Activated naive CD8-positive, alpha-beta T cell (primary cell): ENCODE measurements around the gene CSF2.

Experiments
- H3K27ac Mint-ChIP-seq: one replicate; pipeline ENCODE4 v1.8.0; 2021; ENCODE audit warnings: mixed read lengths
- H3K27me3 Mint-ChIP-seq: one replicate; pipeline ENCODE4 v1.8.0; 2021; ENCODE audit warnings: mixed read lengths
- H3K36me3 Mint-ChIP-seq: one replicate; pipeline ENCODE4 v1.8.0; 2021; ENCODE audit warnings: mixed read lengths
- H3K4me1 Mint-ChIP-seq: one replicate; pipeline ENCODE4 v1.8.0; 2021; ENCODE audit warnings: low read depth, mixed read lengths
- H3K4me3 Mint-ChIP-seq: one replicate; pipeline ENCODE4 v1.8.0; 2021; ENCODE audit warnings: mild to moderate bottlenecking, mixed read lengths
- H3K9me3 Mint-ChIP-seq: one replicate; pipeline ENCODE4 v1.8.0; 2021; ENCODE audit warnings: low read depth, mixed read lengths

Gene CSF2

DNA sequence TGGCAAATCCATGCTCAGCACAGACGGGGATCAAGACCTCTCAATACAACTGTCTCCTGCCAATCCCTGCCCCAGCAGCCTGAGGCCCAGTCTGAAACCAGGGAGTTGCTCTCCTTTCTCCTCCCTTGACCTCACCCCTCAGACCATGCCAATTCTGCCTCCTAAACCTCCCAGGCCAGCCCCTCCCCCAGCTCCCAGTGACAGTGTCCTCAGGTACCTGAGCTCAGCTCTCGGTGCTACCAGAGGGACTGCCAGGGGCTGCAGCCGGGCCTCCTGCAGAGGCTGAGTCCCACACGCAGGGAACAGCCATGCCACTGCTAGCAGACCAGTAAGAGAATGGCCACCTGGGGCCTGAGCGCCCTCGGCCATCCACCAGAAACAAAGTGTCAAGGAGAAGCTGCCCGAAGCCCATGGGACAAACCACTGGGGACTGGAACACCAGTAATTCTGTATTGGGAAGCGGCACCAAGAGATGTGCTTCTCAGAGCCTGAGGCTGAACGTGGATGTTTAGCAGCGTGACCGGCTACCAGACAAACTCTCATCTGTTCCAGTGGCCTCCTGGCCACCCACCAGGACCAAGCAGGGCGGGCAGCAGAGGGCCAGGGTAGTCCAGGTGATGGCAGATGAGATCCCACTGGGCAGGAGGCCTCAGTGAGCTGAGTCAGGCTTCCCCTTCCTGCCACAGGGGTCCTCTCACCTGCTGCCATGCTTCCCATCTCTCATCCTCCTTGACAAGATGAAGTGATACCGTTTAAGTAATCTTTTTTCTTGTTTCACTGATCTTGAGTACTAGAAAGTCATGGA, 13.7 kb upstream of the CSF2 start:
- no peak overlapping the region for H3K27ac Mint-ChIP-seq
- peaks cover 41% of the 10 kb centered on the region for H3K4me1 Mint-ChIP-seq

DNA sequence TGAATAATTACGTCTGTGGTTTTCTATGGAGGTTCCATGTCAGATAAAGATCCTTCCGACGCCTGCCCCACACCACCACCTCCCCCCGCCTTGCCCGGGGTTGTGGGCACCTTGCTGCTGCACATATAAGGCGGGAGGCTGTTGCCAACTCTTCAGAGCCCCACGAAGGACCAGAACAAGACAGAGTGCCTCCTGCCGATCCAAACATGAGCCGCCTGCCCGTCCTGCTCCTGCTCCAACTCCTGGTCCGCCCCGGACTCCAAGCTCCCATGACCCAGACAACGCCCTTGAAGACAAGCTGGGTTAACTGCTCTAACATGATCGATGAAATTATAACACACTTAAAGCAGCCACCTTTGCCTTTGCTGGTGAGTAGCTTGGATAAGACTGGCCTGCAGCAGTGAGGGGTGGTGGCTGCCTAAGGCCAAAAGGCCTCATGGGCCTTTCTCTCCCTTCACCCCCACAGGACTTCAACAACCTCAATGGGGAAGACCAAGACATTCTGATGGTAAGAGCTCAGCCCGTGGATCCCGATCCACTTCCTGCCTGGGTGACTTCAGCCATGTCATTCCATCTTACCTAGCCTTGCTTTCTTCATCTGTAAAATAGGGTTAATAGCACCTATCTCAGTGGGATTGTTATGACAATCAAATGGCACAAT, 13.0 kb upstream of the CSF2 start, which contains the start of gene IL3:
TSS of gene IL3 (plus strand) at position 155 of the 661 bp plus-strand sequence. CDS start at position 207, 52 bp downstream.
- no peaks in the 10 kb centered on the region for H3K36me3 Mint-ChIP-seq
- H3K4me3 Mint-ChIP-seq, result peak within 1 kb of the TSS; percentile 7
- H3K27me3 Mint-ChIP-seq, result no peaks in the 10 kb centered on the region
- H3K27ac Mint-ChIP-seq, result no peak within 1 kb of the TSS
- H3K9me3 Mint-ChIP-seq, result no peaks in the 10 kb centered on the region
- peaks cover 40% of the 10 kb centered on the region for H3K4me1 Mint-ChIP-seq

More for the DNA sequence above, 13.7 kb upstream of the CSF2 start:
- Mint-ChIP-seq H3K27me3 (no peaks in the 10 kb centered on the region), H3K9me3 (no peaks in the 10 kb centered on the region), H3K4me3 (no peak overlapping the region), H3K36me3 (no peaks in the 10 kb centered on the region)

DNA sequence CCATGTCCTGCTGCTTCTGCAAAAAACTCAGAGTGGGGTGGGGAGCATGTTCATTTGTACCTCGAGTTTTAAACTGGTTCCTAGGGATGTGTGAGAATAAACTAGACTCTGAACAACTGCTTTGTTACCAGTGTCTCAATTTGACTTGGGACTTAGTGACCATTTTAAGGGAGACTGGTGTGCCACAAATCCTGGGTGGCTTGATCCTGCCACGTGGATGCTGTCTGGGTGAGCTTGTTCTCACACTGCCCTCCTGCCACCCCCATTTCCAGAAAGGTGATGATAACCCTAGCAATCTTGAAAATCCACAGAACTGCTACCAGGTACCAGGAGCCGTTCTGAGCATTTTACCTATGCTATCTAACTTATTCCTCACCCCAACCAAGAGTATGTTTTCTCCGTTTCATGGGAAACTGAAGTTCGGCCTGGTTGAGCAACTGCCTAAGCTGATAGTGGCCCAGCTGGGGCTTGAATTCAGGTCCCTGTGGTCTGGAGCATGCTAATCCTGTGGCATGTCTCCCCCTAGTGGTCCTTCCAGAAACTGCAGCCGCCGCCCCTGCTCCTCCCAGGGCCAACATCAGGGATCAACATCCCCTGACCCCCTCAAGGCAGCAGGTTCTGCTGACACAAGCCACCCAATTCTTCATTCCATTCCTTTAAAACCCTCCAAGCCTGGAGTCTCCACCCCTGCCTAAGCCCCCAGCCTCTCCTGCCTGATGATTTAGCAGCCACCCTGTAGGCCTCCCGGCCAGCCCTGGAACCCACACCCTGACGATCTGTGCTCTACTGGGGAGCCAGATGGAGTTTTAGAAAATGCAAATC, 10.3 kb upstream of the CSF2 start:
- no peak overlapping the region for H3K4me3 Mint-ChIP-seq
- H3K27me3 Mint-ChIP-seq, result no peaks in the 10 kb centered on the region
- peaks cover 18% of the 10 kb centered on the region for H3K4me1 Mint-ChIP-seq
- no peaks in the 10 kb centered on the region for H3K36me3 Mint-ChIP-seq
- peak overlapping the region; percentile 22 for H3K27ac Mint-ChIP-seq
- no peaks in the 10 kb centered on the region for H3K9me3 Mint-ChIP-seq

DNA sequence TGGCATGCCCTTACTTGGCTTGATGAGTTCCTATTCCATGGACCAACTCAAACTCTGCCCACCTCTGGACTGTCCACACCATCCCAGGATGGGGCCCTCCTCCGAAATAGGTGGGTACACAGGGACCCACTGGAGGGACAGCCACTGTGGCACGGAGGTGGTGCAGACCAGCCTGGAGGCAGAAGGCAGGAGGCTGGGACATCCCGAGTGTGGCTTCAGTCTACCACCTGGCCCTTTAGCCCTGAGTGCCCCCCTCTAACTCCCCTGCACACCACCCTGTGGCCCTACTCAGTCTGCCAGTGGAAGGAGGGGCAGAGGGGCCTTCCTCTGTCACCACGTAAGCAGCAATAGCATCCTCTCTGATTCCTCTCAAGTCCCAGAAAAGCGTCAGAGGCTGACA, 9.4 kb upstream of the CSF2 start:
- H3K9me3 Mint-ChIP-seq, result no peaks in the 10 kb centered on the region
- peaks cover 16% of the 10 kb centered on the region for H3K4me1 Mint-ChIP-seq
- H3K27ac Mint-ChIP-seq, result no peak overlapping the region
- H3K27me3 Mint-ChIP-seq, result no peaks in the 10 kb centered on the region
- H3K36me3 Mint-ChIP-seq, result no peaks in the 10 kb centered on the region
- H3K4me3 Mint-ChIP-seq, result no peak overlapping the region

DNA sequence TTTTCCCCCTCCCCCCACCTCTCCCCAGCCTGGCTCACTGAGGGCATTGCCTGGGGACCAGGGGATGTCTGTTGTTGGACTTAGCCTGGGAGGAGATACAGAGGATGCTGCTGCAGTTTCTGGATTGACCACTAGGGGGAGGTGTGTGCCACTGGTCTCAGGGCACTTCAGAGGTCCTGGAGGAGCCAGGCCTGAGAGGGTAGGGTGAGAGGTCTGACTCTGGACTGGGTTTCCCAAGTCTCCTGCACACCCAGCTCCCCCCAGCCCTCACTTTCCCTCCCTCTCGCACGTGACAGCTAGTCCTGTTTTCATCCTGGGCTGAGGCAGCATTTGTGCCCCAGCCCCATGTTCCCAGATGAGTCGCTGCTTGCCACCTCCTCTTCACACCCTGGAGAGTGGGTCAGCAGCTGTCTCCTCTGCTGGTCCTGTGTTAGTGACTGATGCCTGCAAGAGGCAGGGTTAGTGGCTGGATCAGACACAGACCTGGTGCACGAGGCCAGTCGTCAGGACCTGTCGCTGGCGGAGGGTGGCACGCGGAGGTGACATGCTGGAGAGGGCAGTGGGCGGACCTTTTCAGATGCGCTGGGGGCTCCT, 8.8 kb upstream of the CSF2 start:
- Mint-ChIP-seq H3K27me3 (no peaks in the 10 kb centered on the region), H3K27ac (peak overlapping the region; percentile 8), H3K4me1 (peaks cover 11% of the 10 kb centered on the region), H3K36me3 (no peaks in the 10 kb centered on the region), H3K9me3 (no peaks in the 10 kb centered on the region), H3K4me3 (no peak overlapping the region)

DNA sequence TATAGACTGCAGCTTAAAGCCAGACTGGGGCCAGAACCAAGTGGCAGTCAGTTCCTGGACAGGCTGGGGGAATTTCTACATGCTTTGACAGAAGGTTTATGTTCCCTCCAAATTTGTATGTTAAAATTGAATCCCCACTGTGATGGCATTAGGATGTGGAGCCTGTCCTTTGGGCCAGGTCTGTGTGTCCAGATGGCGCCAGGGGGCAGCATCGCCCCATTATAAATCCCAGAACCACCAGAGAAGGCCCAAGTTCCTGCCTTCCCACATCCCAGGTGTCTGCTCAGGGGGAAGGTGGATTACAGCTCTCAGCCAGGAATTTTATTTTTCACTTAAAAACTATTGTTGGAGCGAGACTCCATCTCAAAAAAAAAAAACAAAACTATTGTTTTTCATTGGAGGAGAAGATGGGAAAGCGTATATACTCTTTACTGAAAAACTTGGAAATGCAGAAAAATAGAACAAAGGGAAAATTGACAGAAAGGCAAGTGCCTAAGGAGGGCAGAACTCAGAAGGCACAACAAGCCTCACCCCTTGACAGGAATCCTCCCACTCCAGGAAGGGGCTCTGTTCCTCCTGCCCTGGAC, 8.1 kb upstream of the CSF2 start:
- Mint-ChIP-seq H3K4me3 (no peak overlapping the region), H3K27ac (peak overlapping the region; percentile 77), H3K36me3 (no peaks in the 10 kb centered on the region), H3K27me3 (no peaks in the 10 kb centered on the region), H3K9me3 (no peaks in the 10 kb centered on the region), H3K4me1 (peaks cover 11% of the 10 kb centered on the region)

DNA sequence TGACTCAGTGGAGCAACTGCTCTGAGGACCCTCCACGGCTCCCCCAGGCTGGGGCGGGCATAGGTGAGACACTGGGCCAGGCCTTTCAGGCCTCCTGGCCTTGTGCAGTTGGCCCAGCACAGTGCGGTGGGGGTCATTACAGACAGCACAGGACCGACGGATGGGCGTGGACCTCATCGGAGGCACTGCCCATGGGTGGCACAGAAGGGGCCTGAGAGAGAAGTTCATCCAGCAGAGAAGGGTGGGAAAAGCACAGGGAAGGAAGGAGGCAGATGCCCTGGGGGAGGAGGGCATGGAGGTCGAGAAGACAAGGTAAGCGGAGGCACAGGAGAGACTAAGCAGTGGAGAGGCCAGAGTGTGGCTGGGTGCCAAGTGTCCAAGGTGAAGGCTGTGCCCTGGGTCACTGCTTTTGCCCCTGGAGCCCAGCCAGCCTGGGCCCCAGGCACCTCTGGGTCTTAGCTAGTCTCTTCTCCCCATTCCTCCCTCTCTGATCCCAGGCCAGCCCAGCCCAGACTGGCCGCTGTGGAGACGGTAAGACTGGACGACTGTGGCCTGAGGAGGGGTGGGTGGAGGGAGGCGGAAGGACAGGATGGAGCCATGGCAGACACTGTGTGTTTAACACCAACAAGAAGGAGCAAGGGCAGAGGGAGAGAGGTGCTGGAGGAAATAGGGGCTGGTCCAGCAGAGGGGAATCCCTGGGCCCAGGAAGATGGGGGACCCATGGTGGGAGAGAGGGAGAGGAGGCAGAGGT, 7.5 kb upstream of the CSF2 start:
- Mint-ChIP-seq H3K27ac (peak overlapping the region; percentile 41), H3K27me3 (no peaks in the 10 kb centered on the region), H3K36me3 (no peaks in the 10 kb centered on the region), H3K4me1 (peaks cover 17% of the 10 kb centered on the region), H3K9me3 (no peaks in the 10 kb centered on the region), H3K4me3 (no peak overlapping the region)

DNA sequence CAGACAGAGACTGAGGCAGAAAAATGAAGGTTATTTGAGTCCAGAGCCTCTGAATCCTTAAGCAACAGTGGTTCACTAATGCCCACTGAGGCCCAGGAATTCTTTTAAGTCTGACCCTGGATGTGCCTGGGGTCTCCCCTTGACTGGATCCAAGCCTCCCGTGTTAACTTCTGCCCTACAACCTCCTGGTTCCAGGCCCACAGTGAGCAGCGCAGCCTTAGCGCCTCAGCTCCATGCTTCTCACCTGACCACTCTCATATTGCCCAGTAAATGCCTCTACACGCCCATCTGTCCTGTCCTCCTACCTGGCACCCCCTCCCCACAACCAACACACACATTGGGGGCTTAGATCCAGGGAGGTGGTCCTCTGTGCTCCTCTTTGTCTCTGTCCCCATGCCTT, 6.7 kb upstream of the CSF2 start:
- H3K27me3 Mint-ChIP-seq, result no peaks in the 10 kb centered on the region
- H3K9me3 Mint-ChIP-seq, result no peaks in the 10 kb centered on the region
- peaks cover 21% of the 10 kb centered on the region for H3K4me1 Mint-ChIP-seq
- no peak overlapping the region for H3K27ac Mint-ChIP-seq
- no peaks in the 10 kb centered on the region for H3K36me3 Mint-ChIP-seq
- H3K4me3 Mint-ChIP-seq, result no peak overlapping the region

DNA sequence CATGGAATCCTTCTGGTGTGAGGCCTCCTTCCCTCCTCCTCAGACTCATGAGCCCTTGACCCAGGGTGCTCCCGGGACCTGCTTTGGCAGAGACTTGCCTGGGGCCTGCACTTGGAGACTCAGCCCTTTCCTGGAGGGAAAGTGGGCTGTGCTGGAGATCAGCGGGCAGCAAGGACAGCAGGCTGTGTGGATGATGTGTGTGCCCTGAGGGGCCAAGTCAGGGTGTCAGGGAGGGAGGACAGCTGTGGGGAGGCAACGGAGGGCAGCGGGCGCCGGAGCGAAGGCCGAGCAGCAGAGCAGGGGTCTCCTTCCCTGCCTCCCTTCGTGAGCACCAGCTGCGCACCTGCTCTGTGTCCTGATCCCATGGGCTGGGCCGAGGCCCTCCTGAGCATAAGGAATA, 6.1 kb upstream of the CSF2 start:
- H3K27ac Mint-ChIP-seq, result no peak overlapping the region
- no peaks in the 10 kb centered on the region for H3K9me3 Mint-ChIP-seq
- H3K4me1 Mint-ChIP-seq, result peaks cover 21% of the 10 kb centered on the region
- H3K4me3 Mint-ChIP-seq, result no peak overlapping the region
- no peaks in the 10 kb centered on the region for H3K27me3 Mint-ChIP-seq
- no peaks in the 10 kb centered on the region for H3K36me3 Mint-ChIP-seq

DNA sequence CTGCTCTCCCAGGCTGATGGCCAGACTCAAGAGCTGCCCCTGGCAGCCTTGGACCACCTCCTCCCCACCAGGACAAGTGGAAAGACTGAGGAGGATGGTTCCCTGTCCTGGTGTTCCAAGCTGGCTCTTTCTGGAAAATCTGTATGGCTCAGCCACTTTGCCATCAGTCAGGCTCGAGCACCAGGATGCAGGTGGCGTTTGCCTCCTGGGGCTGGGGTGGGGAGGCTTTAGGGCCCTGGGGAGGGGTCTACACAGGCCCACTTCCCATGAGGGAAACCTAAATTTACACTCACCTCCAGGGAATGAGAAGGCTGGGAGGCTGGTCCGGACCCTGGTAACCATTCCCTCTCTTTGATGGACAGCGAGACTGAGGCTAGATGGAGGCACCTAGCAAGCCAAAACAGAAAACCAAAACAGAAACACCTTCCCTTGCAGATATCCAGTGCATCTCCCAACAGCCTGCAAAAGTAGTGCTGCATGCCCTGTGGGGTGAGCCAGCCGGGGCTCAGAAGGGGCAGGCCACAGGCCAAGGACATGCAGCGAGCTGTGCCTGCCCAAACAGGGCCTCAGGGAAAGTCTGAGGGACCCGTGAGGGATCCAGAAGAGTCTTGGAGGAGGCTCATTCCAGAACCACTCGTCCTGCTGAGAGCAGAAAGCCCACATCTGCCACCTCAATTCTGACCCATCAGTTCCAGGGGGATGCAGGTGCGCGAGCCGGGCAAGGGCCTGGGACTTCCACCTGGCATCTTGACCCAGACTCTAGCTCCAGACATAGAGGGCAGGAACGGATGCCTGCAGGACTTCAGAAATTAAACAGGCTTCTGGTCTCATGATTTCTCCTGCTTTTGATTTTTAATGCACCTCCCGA, 5.4 kb upstream of the CSF2 start:
- peaks cover 21% of the 10 kb centered on the region for H3K4me1 Mint-ChIP-seq
- peak overlapping the region; percentile 34 for H3K27ac Mint-ChIP-seq
- no peak overlapping the region for H3K4me3 Mint-ChIP-seq
- no peaks in the 10 kb centered on the region for H3K27me3 Mint-ChIP-seq
- no peaks in the 10 kb centered on the region for H3K9me3 Mint-ChIP-seq
- H3K36me3 Mint-ChIP-seq, result no peaks in the 10 kb centered on the region

DNA sequence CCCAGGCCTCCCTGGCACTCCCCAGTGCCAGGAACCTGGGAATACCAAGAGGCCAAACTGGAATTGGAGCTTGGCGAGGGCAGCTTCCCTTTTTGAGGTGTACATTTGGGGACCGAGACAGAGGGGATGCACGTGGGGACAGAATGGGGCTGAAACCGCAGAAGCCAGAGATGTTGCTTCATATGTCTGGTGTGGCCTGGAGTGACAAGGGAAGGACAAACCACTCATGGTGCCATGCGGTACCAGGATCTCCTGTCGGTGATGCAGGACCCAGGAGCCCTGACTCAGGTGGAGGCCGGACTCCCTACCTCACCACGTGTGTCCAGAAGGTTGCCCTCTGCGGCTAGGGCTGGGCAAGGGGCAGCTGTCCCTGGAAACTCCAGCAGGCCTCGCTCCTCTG, 4.0 kb upstream of the CSF2 start:
- Mint-ChIP-seq H3K27ac (no peak overlapping the region), H3K36me3 (no peaks in the 10 kb centered on the region), H3K27me3 (no peaks in the 10 kb centered on the region), H3K4me1 (peaks cover 18% of the 10 kb centered on the region), H3K4me3 (no peak overlapping the region), H3K9me3 (no peaks in the 10 kb centered on the region)

DNA sequence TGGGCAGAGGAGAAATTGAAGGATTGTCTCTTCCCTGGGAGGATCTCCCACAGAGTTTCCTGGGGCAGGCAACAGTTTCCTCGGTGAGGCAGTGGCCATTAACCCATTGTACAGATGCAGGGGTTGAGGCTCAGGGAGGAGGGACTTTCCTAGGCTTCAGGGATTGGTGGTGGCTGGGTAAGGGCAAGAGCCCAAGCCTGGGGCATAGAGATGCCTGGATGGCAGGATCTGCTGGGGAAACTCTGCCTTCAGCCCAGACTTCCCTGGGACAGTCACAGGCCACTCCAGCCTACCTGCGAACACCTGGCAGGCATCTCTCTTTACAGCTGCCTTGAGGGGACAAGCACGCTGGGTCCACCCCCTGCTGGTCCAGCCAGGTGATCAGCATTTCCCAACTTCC, 3.6 kb upstream of the CSF2 start:
- Mint-ChIP-seq H3K27ac (no peak overlapping the region), H3K4me3 (no peak overlapping the region), H3K9me3 (no peaks in the 10 kb centered on the region), H3K27me3 (no peaks in the 10 kb centered on the region), H3K36me3 (no peaks in the 10 kb centered on the region), H3K4me1 (peaks cover 13% of the 10 kb centered on the region)
